Esophagus squamous epithelium (tissue), 5 donors: ENCODE data around the gene IFT80. TPM values are rescaled to one million over a fixed set of nuclear protein-coding genes. Genes with fewer than 3 reads are reported as not detected.

ENCODE experiments used
- DNase-seq: peaks from one replicate; lab custom pipeline; 2025; lab: John Stamatoyannopoulos, UW
- H3K27ac ChIP-seq, 4 donors: fragments of 200-600 bp; sonication (generic); one replicate each; pipeline ENCODE4 v1.5.1; 2016 to 2019; ENCODE audit warnings: mild to moderate bottlenecking in 1 of 4
- H3K27me3 ChIP-seq, 4 donors: fragments of 200-600 bp; sonication (generic); 1 replicate in 3 of 4; 2 replicates in 1 of 4; pipeline versions ENCODE4 v1.5.1 to v1.6.0; 2017 to 2021; ENCODE audit warnings: antibody characterized with exemption in 1 of 4
- H3K36me3 ChIP-seq, 3 donors: fragments of 200-600 bp; sonication (generic); one replicate each; pipeline ENCODE4 v1.5.1; 2016 to 2019
- H3K4me1 ChIP-seq, 3 donors: fragments of 200-600 bp; sonication (generic); one replicate each; pipeline ENCODE4 v1.5.1; 2017 to 2019
- H3K4me3 ChIP-seq, 4 donors: fragments of 200-600 bp; sonication (generic); 1 replicate in 3 of 4; 2 replicates in 1 of 4; pipeline ENCODE4 v1.5.1; 2016 to 2019; ENCODE audit warnings: mild to moderate bottlenecking in 2 of 4, moderate library complexity in 1 of 4
- H3K9me3 ChIP-seq, 3 donors: fragments of 200-600 bp; sonication (generic); one replicate each; pipeline ENCODE4 v1.5.1; 2016 to 2019
- POLR2A ChIP-seq, 4 donors: fragments of 450-650 bp; IDR thresholded peaks; one replicate each; pipeline ENCODE4 v1.6.1; 2017; ENCODE audit warnings: antibody characterized with exemption in 4 of 4, mild to moderate bottlenecking in 4 of 4, moderate library complexity in 3 of 4
- WGBS, 2 donors: methylation state at CpG; one replicate each; pipeline ENCODE4 v1.1.5; 2018; 5-methylcytosine and 5-hydroxymethylcytosine counted together
- intact Hi-C: fragments of 100-400 bp; cut with DNase I; formaldehyde crosslinking; loops from one replicate; pipeline ENCODE4 v1.15.0; 2022
- total RNA-seq, 4 donors: library from RNA; depleted of rRNA; stranded (reverse); fragments of >200 nt; gene quantifications; one replicate each; pipeline ENCODE4 v1.1.0, GENCODE V29; 2016
- TF ChIP-seq, protein P1 (sequence below), 6 experiments: fragments of 450-650 bp in 4 of 6; fragments of 200-600 bp in 2 of 6; sonication (generic) in 2 of 6; IDR thresholded peaks; one replicate each; pipeline ENCODE4 v1.5.1; 2016 to 2019; ENCODE audit warnings: antibody characterized with exemption in 6 of 6, mild to moderate bottlenecking in 4 of 6, moderate library complexity in 4 of 6
- donor health status: DM: yes; HTN: yes; CAD: no.

Gene IFT80
- total RNA-seq, 4 donors from 2014 or later = 10.8 to 20.4 (median 14.9) TPM

- Histone ChIP-seq H3K27me3 (no peaks in the 10 kb centered on the region), H3K4me1 (no peaks in the 10 kb centered on the region), H3K27ac (no peak overlapping the region), H3K36me3 (peaks cover 0 to 20% (median 0%) of the 10 kb centered on the region in 3 donors), H3K9me3 (no peaks in the 10 kb centered on the region), H3K4me3 (no peak overlapping the region)
- intact Hi-C loops = no loop called here
- no peak for TF ChIP-seq POLR2A (IDR thresholded peaks at IDR 0.05)
- TF ChIP-seq, protein P1, sequence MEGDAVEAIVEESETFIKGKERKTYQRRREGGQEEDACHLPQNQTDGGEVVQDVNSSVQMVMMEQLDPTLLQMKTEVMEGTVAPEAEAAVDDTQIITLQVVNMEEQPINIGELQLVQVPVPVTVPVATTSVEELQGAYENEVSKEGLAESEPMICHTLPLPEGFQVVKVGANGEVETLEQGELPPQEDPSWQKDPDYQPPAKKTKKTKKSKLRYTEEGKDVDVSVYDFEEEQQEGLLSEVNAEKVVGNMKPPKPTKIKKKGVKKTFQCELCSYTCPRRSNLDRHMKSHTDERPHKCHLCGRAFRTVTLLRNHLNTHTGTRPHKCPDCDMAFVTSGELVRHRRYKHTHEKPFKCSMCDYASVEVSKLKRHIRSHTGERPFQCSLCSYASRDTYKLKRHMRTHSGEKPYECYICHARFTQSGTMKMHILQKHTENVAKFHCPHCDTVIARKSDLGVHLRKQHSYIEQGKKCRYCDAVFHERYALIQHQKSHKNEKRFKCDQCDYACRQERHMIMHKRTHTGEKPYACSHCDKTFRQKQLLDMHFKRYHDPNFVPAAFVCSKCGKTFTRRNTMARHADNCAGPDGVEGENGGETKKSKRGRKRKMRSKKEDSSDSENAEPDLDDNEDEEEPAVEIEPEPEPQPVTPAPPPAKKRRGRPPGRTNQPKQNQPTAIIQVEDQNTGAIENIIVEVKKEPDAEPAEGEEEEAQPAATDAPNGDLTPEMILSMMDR (IDR thresholded peaks at IDR 0.05) = no peak
- 88 to 92% methylated on average over 1 of the region's 1 CpG for WGBS, 2 donors
- DNase-seq = no peak
Measured at GRCh38 chr3:160381470-160381869, 17.6 kb downstream of the IFT80 start.

DNA sequence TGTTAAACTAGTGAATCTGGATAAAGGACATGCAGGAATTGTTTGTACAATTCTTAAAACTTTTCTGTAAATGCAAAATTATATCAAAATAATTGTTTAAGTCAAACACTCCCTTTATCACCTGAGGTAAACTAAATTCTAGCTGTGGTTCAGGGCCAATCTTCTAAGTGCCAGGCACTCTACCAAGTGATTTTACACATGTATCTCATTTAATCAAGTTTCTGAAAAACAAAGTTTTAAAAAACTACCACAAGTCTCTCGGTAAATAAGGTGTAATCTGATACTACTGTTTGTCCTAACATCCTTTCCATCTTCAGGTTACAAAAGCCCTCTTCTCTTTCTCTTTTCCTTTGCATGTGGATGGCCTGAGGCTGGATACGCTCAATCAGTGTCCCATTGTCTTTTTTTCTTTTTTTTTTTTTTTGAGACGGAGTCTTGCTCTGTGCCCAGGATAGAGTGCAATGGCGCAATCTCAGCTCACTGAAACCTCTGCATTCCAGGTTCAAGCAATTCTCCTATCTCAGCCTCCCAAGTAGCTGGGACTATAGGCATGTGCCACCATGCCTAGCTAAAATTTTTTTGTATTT is 19.3 kb downstream of the IFT80 start:
- no peak overlapping the region for H3K4me3 ChIP-seq
- H3K9me3 ChIP-seq = no peaks in the 10 kb centered on the region
- TF ChIP-seq, protein P1 (IDR thresholded peaks at IDR 0.05) = no peak
- TF ChIP-seq POLR2A (IDR thresholded peaks at IDR 0.05) = no peak
- DNase-seq = no peak
- H3K27me3 ChIP-seq = no peaks in the 10 kb centered on the region
- no peaks in the 10 kb centered on the region for H3K4me1 ChIP-seq
- H3K27ac ChIP-seq = no peak overlapping the region
- H3K36me3 ChIP-seq = peaks cover 0 to 33% (median 0%) of the 10 kb centered on the region in 3 donors
- WGBS, 2 donors = 77 to 89% methylated on average over 4 of the region's 4 CpGs
- intact Hi-C loops = no loop called here

GRCh38 chr3:160378331-160379109 is 20.5 kb downstream of the IFT80 start:
- Histone ChIP-seq H3K9me3 (no peaks in the 10 kb centered on the region), H3K36me3 (peaks cover 0 to 45% (median 0%) of the 10 kb centered on the region in 3 donors), H3K4me1 (no peaks in the 10 kb centered on the region), H3K4me3 (no peak overlapping the region), H3K27ac (no peak overlapping the region), H3K27me3 (no peaks in the 10 kb centered on the region)
- 96 to 100% methylated on average over 1 of the region's 1 CpG for WGBS, 2 donors
- no peak for DNase-seq
- intact Hi-C loops = no loop called here
- TF ChIP-seq, protein P1 (IDR thresholded peaks at IDR 0.05) = no peak
- no peak for TF ChIP-seq POLR2A (IDR thresholded peaks at IDR 0.05)

DNA sequence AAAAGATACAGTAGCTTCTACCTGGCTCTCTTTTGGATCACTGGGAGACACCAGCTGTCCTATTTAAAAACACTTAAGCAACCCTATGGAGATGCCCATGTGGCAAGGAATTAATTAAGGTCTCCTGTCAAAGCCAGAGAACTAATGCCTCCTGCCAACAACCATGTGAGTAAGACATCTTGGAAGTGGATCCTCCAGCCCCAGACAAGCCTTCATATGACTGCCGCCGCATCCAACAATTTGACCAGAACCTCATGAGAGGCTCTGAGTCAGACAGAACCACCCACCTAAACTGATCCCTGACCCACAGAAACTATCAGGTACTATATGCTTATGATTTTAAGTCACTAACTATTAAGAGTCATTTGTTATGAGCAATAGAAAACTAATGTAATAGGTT is 22.3 kb downstream of the IFT80 start:
- Histone ChIP-seq H3K9me3 (no peaks in the 10 kb centered on the region), H3K4me1 (no peaks in the 10 kb centered on the region), H3K27ac (no peak overlapping the region), H3K27me3 (no peaks in the 10 kb centered on the region), H3K4me3 (no peak overlapping the region), H3K36me3 (peaks cover 0 to 49% (median 0%) of the 10 kb centered on the region in 3 donors)
- no peak for DNase-seq
- intact Hi-C loops = no loop called here
- 75% methylated on average over 2 of the region's 2 CpGs; no CpG with 5 or more reads in 1 of the 2 donors for WGBS, 2 donors
- TF ChIP-seq, protein P1 (IDR thresholded peaks at IDR 0.05) = no peak

DNA sequence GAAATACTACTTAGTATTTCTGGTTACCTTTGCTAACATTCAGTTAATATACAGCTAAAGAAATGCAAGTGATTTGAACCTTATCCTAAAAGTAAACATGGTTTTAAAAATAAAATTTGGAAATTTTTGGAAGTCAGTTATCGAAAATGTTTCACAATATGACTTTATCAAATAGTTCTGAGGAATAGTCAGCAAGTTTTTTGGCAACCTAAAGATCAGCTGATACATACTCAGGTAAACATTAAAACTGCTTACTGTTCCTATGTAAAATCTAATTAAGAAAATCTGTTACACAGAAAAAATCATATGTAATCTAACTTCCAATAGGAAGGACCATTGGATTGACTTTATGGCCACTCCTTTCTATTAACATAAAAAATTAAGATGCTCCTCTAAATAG is 24.1 kb downstream of the IFT80 start:
- Histone ChIP-seq H3K9me3 (no peaks in the 10 kb centered on the region), H3K36me3 (peaks cover 0 to 37% (median 0%) of the 10 kb centered on the region in 3 donors), H3K4me1 (no peaks in the 10 kb centered on the region), H3K4me3 (no peak overlapping the region), H3K27me3 (no peaks in the 10 kb centered on the region), H3K27ac (no peak overlapping the region)
- 71 to 84% methylated on average over 1 of the region's 1 CpG for WGBS, 2 donors
- no peak for TF ChIP-seq POLR2A (IDR thresholded peaks at IDR 0.05)
- TF ChIP-seq, protein P1 (IDR thresholded peaks at IDR 0.05) = no peak
- DNase-seq = no peak
- intact Hi-C loops = no loop called here
